Measurements from ENCODE around the gene TMIGD1. TPM values are rescaled to one million over a fixed set of nuclear protein-coding genes. Genes with fewer than 3 reads are reported as not detected.
"Not testable (repeated sequence)": the region's sequence is repeated elsewhere in the genome, so short reads cannot be mapped to it uniquely, and the experiment has no call there.

TMIGD1 gene
- total RNA-seq, 2 experiments from 2014 or later: not detected

DNA sequence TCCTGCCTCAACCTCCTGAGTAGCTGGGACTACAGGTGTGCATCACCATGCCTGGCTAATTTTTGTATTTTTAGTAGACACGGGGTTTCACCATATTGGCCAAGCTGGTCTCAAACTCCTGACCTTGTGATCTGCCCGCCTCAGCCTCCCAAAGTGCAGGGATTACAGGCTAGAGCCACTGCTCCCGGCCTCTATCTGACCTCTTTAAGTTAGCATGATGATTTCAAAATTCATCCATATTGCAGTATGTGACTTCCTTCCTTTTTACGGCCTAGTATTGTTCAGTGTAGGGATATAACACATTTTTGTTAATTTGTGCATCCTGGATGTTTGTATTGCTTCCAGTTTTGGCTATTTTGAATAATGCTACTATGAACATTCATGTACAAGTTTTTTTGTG, 17.4 kb upstream of the TMIGD1 start:
- CTCF ChIA-PET; H3K36me3 Mint-ChIP-seq; H3K27ac Mint-ChIP-seq; H3K27me3 Mint-ChIP-seq; H3K4me3 Mint-ChIP-seq; H3K9me3 Mint-ChIP-seq (ENCODE audit: low read depth); DNase-seq; ATAC-seq: not testable (repeated sequence)
- H3K4me1 Mint-ChIP-seq: peaks cover 16% of the 10 kb centered on the region

GRCh38 chr17:30349252-30349651, 15.4 kb upstream of the TMIGD1 start:
- H3K27ac Mint-ChIP-seq: no peak overlapping the region
- CTCF ChIA-PET: interaction anchor here (0.7 to 1.1 kb wide), 2 partner anchors 53 to 245 kb away, joined by 3 to 4 read pairs; no protein-coding TSS in a partner anchor
- H3K36me3 Mint-ChIP-seq: peaks cover 2% of the 10 kb centered on the region
- ATAC-seq (no peak), DNase-seq (no peak)
- peaks cover 12% of the 10 kb centered on the region for H3K4me1 Mint-ChIP-seq
- H3K27me3 Mint-ChIP-seq: peaks cover 5% of the 10 kb centered on the region
- H3K9me3 Mint-ChIP-seq (ENCODE audit: low read depth): no peaks in the 10 kb centered on the region
- H3K4me3 Mint-ChIP-seq: no peak overlapping the region

- Mint-ChIP-seq H3K4me1 (peaks cover 12% of the 10 kb centered on the region), H3K4me3 (no peak overlapping the region), H3K27ac (no peak overlapping the region), H3K36me3 (peaks cover 2% of the 10 kb centered on the region), H3K27me3 (peaks cover 5% of the 10 kb centered on the region), H3K9me3 (ENCODE audit: low read depth) (no peaks in the 10 kb centered on the region)
- ATAC-seq (no peak), DNase-seq (no peak)
- CTCF ChIA-PET: interaction anchor here (1.0 to 1.7 kb wide), 2 partner anchors 9 to 11 kb away, joined by 3 to 7 read pairs; no protein-coding TSS in a partner anchor
Measured at GRCh38 chr17:30347488-30347887, 13.6 kb upstream of the TMIGD1 start.

DNA sequence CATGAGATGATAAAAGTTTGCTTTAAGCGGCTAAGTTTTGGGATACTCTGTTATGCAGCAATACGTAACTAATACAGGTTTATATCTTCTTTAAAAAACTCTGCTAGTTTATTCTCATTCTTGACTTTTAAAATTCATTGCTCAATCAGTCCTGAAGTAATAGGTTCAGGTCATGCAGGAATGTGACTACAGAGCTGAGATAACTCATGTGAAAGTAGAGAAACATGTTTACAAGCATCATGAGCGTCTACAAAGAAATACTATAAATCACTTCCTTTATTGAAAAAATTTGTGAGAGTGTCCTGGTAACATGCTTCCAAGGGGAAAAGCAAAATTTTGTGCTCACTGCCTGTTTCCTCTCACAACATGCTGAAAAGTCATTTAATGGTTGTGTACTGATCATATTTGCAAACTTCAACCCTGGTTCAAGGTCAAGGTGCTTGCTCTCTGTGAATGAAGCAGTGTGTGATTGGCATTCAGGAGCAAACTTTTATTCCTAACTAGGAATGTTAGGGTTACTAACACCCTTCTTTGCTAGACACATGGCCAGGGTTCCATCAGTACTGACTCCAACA, 12.5 kb upstream of the TMIGD1 start:
- H3K36me3 Mint-ChIP-seq: peaks cover under 1% of the 10 kb centered on the region
- no peak overlapping the region for H3K27ac Mint-ChIP-seq
- peaks cover 12% of the 10 kb centered on the region for H3K4me1 Mint-ChIP-seq
- H3K27me3 Mint-ChIP-seq: peaks cover 5% of the 10 kb centered on the region
- ATAC-seq: no peak
- no peak overlapping the region for H3K4me3 Mint-ChIP-seq
- DNase-seq: no peak
- CTCF ChIA-PET: interaction anchor here (1.9 kb wide), 1 partner anchor 10 kb away, joined by 5 read pairs; no protein-coding TSS in a partner anchor
- no peaks in the 10 kb centered on the region for H3K9me3 Mint-ChIP-seq (ENCODE audit: low read depth)

GRCh38 chr17:30345527-30346075, 11.7 kb upstream of the TMIGD1 start:
- H3K9me3 Mint-ChIP-seq (ENCODE audit: low read depth): no peaks in the 10 kb centered on the region
- no peaks in the 10 kb centered on the region for H3K36me3 Mint-ChIP-seq
- peak; percentile 49 for ATAC-seq
- H3K27me3 Mint-ChIP-seq: peaks cover 5% of the 10 kb centered on the region
- CTCF ChIA-PET: interaction anchor here (0.7 to 1.9 kb wide), 3 partner anchors 9 to 26 kb away, joined by 3 to 5 read pairs (median 3); no protein-coding TSS in a partner anchor
- H3K27ac Mint-ChIP-seq: no peak overlapping the region
- no peak for DNase-seq
- H3K4me3 Mint-ChIP-seq: no peak overlapping the region
- H3K4me1 Mint-ChIP-seq: peaks cover 13% of the 10 kb centered on the region

DNA sequence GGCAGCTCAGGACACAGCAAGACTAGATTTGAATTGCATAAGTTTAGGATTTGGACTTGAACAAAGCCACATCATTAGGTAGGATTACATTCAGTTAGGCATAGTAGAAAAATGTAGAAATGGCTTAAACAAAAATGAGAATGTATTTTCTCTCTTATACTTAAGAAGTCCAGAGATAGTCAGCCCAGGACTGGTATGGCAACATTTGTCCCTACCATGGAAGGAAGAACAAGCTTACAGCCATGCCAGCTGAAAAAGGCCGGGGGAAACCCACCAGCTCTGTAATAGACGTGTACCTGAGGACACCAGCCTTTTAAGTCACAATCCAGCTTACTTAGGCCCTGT, 11.2 kb upstream of the TMIGD1 start:
- H3K36me3 Mint-ChIP-seq: no peaks in the 10 kb centered on the region
- CTCF ChIA-PET: interaction anchor here (0.7 to 1.9 kb wide), 3 partner anchors 8 to 26 kb away, joined by 3 to 5 read pairs (median 3); no protein-coding TSS in a partner anchor
- ATAC-seq (no peak), DNase-seq (no peak)
- H3K9me3 Mint-ChIP-seq (ENCODE audit: low read depth): no peaks in the 10 kb centered on the region
- H3K27me3 Mint-ChIP-seq: peaks cover 5% of the 10 kb centered on the region
- H3K4me1 Mint-ChIP-seq: peaks cover 16% of the 10 kb centered on the region
- H3K4me3 Mint-ChIP-seq: no peak overlapping the region
- H3K27ac Mint-ChIP-seq: no peak overlapping the region

DNA sequence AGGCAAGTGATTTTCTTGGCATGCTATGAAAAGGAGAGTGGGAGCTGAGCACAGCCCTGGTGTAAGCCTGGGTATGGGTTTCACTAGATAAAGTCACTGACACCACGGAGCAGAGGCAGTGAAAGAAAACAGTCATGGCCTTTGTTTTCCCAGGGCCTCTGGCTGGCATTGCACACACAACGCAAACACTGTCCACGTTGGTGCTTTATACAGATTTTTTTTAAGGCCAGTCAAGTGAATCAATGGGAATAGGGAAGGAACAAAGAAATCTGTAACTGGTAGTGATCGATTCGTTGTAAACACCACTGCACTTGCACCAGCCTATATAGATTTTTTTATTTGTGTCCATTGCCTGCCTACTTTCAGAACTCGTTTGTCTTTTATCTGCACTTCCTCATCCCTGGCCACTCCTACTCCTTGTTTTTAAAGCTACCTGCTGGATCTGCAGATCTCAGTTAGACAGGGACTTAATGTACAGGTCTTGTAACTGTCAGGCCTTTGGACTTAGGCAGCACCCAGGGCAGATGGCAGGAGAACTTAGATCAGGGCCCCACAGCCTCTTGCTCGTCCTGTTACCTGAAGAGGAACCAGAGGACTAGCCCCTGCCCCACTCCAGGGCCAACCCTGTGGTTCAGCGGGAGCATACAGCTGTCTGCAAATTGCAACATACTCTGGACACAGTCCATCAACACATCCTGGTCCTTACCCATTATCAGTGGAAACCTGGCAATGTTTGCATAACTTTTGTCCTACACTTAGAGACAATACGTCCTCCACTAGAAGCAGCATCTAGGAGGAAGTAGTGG, 10.6 kb upstream of the TMIGD1 start:
- H3K4me1 Mint-ChIP-seq: peaks cover 19% of the 10 kb centered on the region
- DNase-seq (no peak), ATAC-seq (no peak)
- H3K9me3 Mint-ChIP-seq (ENCODE audit: low read depth): no peaks in the 10 kb centered on the region
- CTCF ChIA-PET: interaction anchor here (0.7 to 1.9 kb wide), 3 partner anchors 8 to 27 kb away, joined by 3 to 5 read pairs (median 3); no protein-coding TSS in a partner anchor
- no peak overlapping the region for H3K27ac Mint-ChIP-seq
- no peak overlapping the region for H3K4me3 Mint-ChIP-seq
- H3K27me3 Mint-ChIP-seq: peaks cover 4% of the 10 kb centered on the region
- H3K36me3 Mint-ChIP-seq: no peaks in the 10 kb centered on the region

DNA sequence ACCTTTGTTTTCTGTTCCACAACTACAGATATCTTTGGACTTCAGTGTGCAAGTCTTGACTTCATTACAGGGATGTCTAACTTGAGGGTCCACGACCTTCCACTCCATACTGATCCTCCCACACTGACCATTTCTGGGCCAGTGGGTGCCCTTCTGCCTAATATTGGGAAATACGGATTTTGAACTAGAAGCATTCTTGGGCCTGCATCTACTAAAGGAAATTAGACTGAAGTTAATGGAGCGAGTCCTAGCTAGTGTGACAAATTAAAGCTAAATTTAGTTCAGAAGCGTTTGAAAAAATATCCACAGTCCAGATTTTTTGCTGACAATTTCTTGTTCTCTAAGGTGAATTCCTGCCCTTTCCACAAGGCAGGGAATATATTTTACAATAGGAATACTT, 9.9 kb upstream of the TMIGD1 start:
- peaks cover under 1% of the 10 kb centered on the region for H3K27me3 Mint-ChIP-seq
- no peak overlapping the region for H3K27ac Mint-ChIP-seq
- H3K4me3 Mint-ChIP-seq: no peak overlapping the region
- DNase-seq (no peak), ATAC-seq (no peak)
- H3K9me3 Mint-ChIP-seq (ENCODE audit: low read depth): no peaks in the 10 kb centered on the region
- peaks cover 19% of the 10 kb centered on the region for H3K4me1 Mint-ChIP-seq
- CTCF ChIA-PET: no interaction called here
- H3K36me3 Mint-ChIP-seq: no peaks in the 10 kb centered on the region

DNA sequence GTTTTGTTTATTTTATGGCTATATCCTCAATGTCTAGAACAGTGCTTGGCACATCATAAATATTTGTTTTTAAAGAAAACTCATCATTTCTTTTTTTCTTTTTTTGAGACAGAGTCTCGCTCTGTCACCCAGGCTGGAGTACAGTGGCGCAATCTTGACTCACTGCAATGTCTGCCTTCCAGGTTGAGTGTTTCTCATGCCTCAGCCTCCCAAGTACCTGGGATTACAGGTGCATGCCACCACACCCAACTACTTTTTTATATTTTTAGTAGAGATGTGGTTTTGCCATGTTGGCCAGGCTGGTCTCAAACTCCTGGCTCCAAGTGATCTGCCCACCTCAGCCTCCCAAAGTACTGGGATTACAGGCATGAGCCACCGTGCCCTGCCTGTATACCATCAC, 9.4 kb upstream of the TMIGD1 start:
- not testable (repeated sequence) for H3K27me3 Mint-ChIP-seq; ATAC-seq; H3K27ac Mint-ChIP-seq; H3K36me3 Mint-ChIP-seq; H3K9me3 Mint-ChIP-seq (ENCODE audit: low read depth); DNase-seq; H3K4me3 Mint-ChIP-seq
- CTCF ChIA-PET: interaction anchor here (1.3 to 10.7 kb wide), 2 partner anchors 20 to 237 kb away, joined by 3 to 170 read pairs; no protein-coding TSS in a partner anchor
- H3K4me1 Mint-ChIP-seq: peaks cover 19% of the 10 kb centered on the region

DNA sequence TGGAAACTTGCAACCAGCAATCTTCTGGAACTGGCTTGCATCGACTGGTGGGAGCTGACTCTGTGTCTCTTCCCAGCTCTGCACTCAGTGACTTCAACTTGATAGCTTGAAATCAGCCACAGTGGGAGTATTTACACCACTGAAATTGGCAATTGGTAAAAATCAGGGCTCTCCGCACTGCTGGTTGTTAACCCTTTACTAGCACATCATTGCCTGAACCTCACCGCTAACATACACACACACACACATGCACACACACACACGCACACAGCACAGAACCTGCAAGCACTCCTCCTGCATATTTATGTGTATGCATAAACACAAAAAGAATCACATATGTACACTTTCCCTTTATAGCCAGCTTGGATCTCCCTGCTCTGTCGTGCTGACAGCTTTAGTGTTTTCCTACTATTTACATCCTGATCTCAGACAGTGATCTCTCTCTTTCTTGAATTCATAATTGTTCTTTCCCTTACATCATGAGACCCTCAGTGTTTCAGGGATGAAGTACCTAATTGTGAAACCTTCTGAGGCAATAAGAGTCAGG, 7.9 kb upstream of the TMIGD1 start:
- H3K4me3 Mint-ChIP-seq: no peak overlapping the region
- H3K36me3 Mint-ChIP-seq: no peaks in the 10 kb centered on the region
- peaks cover 21% of the 10 kb centered on the region for H3K4me1 Mint-ChIP-seq
- DNase-seq: no peak
- ATAC-seq: no peak
- no peaks in the 10 kb centered on the region for H3K9me3 Mint-ChIP-seq (ENCODE audit: low read depth)
- CTCF ChIA-PET: interaction anchor here (0.7 to 10.7 kb wide), 12 partner anchors 13 to 242 kb away, joined by 3 to 170 read pairs (median 4); no protein-coding TSS in a partner anchor
- H3K27ac Mint-ChIP-seq: no peak overlapping the region
- peaks cover 5% of the 10 kb centered on the region for H3K27me3 Mint-ChIP-seq

DNA sequence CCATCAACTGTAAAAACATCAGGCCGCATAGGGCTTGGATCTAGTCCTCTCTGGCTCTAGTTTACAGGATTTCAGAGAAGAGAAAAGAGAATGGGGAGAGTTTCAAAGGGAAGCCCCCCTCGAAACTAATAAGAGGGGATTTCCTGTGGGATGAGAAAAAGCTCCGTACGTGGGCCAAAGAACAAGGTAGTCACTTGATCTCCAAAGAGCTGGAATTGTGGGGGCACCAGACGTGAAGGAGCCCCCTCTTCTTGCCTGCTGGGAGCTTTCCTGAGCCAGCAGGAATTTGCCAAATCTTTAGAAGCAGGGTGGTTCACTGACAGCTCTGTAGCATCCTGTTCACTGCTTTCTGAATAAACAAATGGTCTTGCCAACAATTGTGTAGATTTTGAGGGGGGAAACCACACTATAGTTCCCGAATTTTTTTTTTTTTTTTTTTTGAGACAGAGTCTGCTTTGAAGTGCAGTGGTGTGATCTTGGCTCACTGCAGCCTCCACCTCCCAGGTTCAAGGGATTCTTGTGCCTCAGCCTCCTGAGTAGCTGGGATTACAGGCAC, 7.0 kb upstream of the TMIGD1 start:
- Mint-ChIP-seq H3K9me3 (ENCODE audit: low read depth) (no peaks in the 10 kb centered on the region), H3K4me1 (peaks cover 22% of the 10 kb centered on the region), H3K27ac (no peak overlapping the region), H3K27me3 (peaks cover 5% of the 10 kb centered on the region), H3K36me3 (no peaks in the 10 kb centered on the region), H3K4me3 (no peak overlapping the region)
- DNase-seq (no peak), ATAC-seq (no peak)
- CTCF ChIA-PET: interaction anchor here (0.7 to 10.7 kb wide), 25 partner anchors 14 to 260 kb away, joined by 3 to 170 read pairs (median 5); partner anchors contain the start of genes BLMH and GOSR1

- CTCF ChIA-PET: interaction anchor here (0.8 to 10.7 kb wide), 17 partner anchors 12 to 240 kb away, joined by 3 to 170 read pairs (median 3); partner anchors contain the start of genes BLMH, CPD, GOSR1 and NSRP1
- H3K27me3 Mint-ChIP-seq: peaks cover 5% of the 10 kb centered on the region
- no peaks in the 10 kb centered on the region for H3K36me3 Mint-ChIP-seq
- no peak overlapping the region for H3K4me3 Mint-ChIP-seq
- H3K4me1 Mint-ChIP-seq: peaks cover 20% of the 10 kb centered on the region
- H3K27ac Mint-ChIP-seq: no peak overlapping the region
- no peaks in the 10 kb centered on the region for H3K9me3 Mint-ChIP-seq (ENCODE audit: low read depth)
- DNase-seq (no peak), ATAC-seq (no peak)
Measured at GRCh38 chr17:30339086-30339485, 5.2 kb upstream of the TMIGD1 start.

Measured in activated CD8-positive, alpha-beta memory T cell treated with anti-CD3 and anti-CD28 coated beads, Interleukin-2, amount 10 ng/mL, durations not matched to agents 7 days and 5 days (primary cell).